ENCODE results near the gene SCTR.

Gene SCTR

DNA sequence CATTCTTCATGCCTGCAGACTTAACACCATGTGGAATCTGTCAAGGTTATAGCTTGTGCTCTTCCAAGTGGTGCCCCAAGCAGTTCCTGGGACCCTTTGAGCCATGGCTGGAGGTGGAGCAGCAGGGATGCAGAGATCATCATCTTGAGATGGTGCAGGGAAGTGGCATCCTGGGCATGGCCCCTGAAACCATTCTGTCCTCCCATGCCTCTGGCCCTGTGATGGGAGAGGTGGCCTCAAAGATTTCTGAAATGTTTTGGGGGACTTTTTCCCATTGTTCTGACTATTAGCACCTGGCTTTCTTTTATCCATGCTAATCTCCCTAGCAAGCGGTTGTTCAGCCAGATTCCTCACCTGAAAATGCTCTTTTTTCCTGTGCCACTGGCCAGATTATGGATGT lies 103.0 kb downstream of the SCTR start:
- TF ChIP-seq, protein P1, sequence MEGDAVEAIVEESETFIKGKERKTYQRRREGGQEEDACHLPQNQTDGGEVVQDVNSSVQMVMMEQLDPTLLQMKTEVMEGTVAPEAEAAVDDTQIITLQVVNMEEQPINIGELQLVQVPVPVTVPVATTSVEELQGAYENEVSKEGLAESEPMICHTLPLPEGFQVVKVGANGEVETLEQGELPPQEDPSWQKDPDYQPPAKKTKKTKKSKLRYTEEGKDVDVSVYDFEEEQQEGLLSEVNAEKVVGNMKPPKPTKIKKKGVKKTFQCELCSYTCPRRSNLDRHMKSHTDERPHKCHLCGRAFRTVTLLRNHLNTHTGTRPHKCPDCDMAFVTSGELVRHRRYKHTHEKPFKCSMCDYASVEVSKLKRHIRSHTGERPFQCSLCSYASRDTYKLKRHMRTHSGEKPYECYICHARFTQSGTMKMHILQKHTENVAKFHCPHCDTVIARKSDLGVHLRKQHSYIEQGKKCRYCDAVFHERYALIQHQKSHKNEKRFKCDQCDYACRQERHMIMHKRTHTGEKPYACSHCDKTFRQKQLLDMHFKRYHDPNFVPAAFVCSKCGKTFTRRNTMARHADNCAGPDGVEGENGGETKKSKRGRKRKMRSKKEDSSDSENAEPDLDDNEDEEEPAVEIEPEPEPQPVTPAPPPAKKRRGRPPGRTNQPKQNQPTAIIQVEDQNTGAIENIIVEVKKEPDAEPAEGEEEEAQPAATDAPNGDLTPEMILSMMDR (IDR thresholded peaks at IDR 0.05; ENCODE audit: insufficient read depth, missing control alignments): no peak

GRCh38 chr2:119419803-119420508 lies 104.3 kb downstream of the SCTR start:
- TF ChIP-seq, protein P1 (IDR thresholded peaks at IDR 0.05; ENCODE audit: insufficient read depth, missing control alignments): no peak
- FAIRE-seq (no peak), DNase-seq (ENCODE audit: insufficient read length, low spot score) (no peak)

More for the DNA sequence above, 103.0 kb downstream of the SCTR start:
- no peak for DNase-seq (ENCODE audit: insufficient read length, low spot score)
- no peak for FAIRE-seq

DNA sequence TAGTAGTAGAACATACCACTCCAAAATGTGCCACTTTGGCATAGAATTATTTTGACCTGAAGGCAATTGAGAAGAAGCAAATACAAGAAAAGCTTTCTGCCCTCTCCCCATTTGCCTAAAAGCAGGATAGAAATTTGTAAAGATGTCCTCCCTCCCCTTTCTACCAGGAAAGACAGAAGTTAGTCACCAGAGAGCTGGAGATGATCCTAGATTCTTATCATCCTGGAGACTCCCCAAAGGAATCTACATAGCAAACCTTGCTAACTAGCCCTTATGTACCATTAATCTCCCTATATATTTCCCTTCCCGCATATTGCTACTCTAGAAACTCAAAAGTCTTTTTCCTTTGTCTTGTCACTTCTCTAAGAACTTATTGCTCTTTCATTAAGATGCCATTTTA lies 105.2 kb downstream of the SCTR start:
- no peak for DNase-seq (ENCODE audit: insufficient read length, low spot score)
- FAIRE-seq: no peak
- TF ChIP-seq, protein P1 (IDR thresholded peaks at IDR 0.05; ENCODE audit: insufficient read depth, missing control alignments): no peak

GRCh38 chr2:119417908-119418307 lies 106.4 kb downstream of the SCTR start:
- TF ChIP-seq, protein P1 (IDR thresholded peaks at IDR 0.05; ENCODE audit: insufficient read depth, missing control alignments): no peak
- FAIRE-seq: no peak
- no peak for DNase-seq (ENCODE audit: insufficient read length, low spot score)

DNA sequence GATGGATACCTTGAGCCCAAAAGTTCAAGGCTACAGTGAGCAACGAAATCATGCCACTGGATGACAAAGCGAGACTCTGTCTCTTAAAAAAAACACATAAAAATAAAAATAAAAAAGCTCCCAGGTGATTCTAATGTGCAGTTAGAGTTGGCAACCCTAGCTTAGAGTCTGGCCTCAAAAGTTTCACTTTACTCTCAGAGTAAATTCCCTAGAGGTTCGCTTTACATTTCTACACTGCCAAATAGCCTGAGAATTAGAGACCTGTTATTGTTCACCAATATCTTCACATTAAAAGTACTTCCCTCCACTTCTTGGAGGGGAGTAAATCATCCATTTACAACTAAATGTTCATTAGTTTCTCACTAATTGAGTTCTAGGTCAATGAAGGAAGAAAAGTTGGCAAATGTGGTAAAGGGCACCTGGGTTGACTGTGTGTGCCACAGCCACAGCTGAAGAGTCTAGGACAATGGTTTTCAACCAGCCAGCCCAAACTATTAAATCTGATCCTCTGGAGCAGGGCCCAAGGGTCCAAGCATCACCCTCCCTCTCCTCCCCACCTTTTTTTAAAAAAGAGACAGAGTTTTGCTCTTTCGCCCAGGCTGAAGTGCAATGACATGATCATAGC lies 107.9 kb downstream of the SCTR start:
- DNase-seq (ENCODE audit: insufficient read length, low spot score): no peak
- TF ChIP-seq, protein P1 (IDR thresholded peaks at IDR 0.05; ENCODE audit: insufficient read depth, missing control alignments): no peak
- no peak for FAIRE-seq

GRCh38 chr2:119415630-119416029 lies 108.7 kb downstream of the SCTR start:
- DNase-seq (ENCODE audit: insufficient read length, low spot score) (no peak), FAIRE-seq (no peak)

More at GRCh38 chr2:119415630-119416029, 108.7 kb downstream of the SCTR start:
- TF ChIP-seq, protein P1 (IDR thresholded peaks at IDR 0.05; ENCODE audit: insufficient read depth, missing control alignments): no peak

Data from D721Med (cell line).